SK-N-SH (cell line): ENCODE measurements around the gene CNTNAP5.

Experiments used
- CTCF ChIP-seq: fragments of 200-600 bp; sonication (generic); IDR thresholded peaks from 2 replicates; pipeline ENCODE4 v1.6.1; 2017; ENCODE audit warnings: antibody characterized with exemption, mild to moderate bottlenecking, moderate library complexity
- EZH2phosphoT487 ChIP-seq: fragments of 200-600 bp; sonication (generic); IDR thresholded peaks from 2 replicates; pipeline ENCODE4 v1.6.1; 2017; ENCODE audit warnings: low read depth, mixed run types, mild to moderate bottlenecking, antibody characterized with exemption, moderate library complexity, borderline replicate concordance
- FOSL2 ChIP-seq: IDR thresholded peaks from 2 replicates; pipeline ENCODE4 v1.4.0; 2012; ENCODE audit warnings: low read depth, mild to moderate bottlenecking, moderate library complexity, borderline replicate concordance
- MXI1 ChIP-seq: IDR thresholded peaks from 2 replicates; pipeline ENCODE4 v1.6.1; 2012; ENCODE audit warnings: mild to moderate bottlenecking, low read depth, low read length, improper control_type of control experiment
- NRF1 ChIP-seq: IDR thresholded peaks from 2 replicates; pipeline ENCODE4 v1.6.1; 2012; ENCODE audit warnings: low read depth, mild to moderate bottlenecking, low read length
- SMC3 ChIP-seq: IDR thresholded peaks from 2 replicates; pipeline ENCODE4 v1.6.1; 2012; ENCODE audit warnings: low read depth, low read length, improper control_type of control experiment
- USF2 ChIP-seq: fragments of 150-350 bp; IDR thresholded peaks from 2 replicates; pipeline ENCODE4 v1.6.1; 2017; ENCODE audit warnings: antibody characterized with exemption, low read length, low read depth, borderline replicate concordance
- YY1 ChIP-seq: IDR thresholded peaks from 2 replicates; pipeline ENCODE4 v1.4.0; 2012; ENCODE audit warnings: low read depth, mild to moderate bottlenecking

DNA sequence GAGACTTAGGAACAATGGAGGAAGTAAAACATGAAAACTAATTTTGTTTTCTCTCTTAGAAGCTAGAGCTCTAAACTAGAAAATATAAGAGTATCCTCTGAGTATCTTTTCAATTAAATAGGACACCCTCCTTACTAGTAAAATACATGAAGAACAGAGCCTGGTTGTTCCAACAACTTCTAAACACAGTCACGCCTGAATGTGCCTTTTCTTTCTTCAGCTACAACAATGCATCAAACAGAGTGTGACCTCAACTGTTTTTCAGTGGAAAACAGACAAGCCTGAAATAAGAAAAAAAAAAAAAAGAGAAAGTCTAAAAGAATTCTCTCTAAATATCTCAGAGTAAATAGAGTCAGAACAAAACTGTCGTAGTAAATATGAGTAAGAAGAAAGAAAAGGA, 928.8 kb downstream of the CNTNAP5 start:
- TF ChIP-seq EZH2phosphoT487 (no peak), YY1 (no peak), MXI1 (no peak), CTCF (no peak), SMC3 (no peak), FOSL2 (no peak), NRF1 (no peak), USF2 (no peak)
